ENCODE measurements around the gene PRRX2. TPM values are rescaled to one million over a fixed set of nuclear protein-coding genes. Genes with fewer than 3 reads are reported as not detected.

PRRX2 gene
- total RNA-seq, 1 experiment from 2014 or later = not detected

DNA sequence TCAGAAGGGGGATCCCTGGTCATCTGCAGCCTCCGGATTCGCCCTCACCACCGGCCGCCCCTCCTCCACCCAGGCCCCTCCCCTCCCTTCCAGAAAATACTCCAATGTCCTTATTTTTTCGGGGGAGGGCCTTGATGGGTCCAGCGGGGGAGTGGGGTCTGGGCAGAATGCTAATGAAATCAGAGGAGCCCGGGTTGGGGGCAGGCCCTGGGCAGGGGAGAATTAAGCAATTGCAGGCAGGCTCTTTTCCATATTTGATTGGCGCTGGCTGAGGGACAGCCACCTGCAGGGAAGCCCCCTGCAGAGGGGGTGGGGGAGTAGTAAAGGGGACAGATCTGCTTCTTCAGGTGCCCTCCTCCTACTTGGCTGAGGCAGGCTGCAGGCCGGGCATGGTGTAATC lies 21.3 kb downstream of the PRRX2 start:
- H3K27me3 Mint-ChIP-seq (ENCODE audit: unreplicated experiment) = no peaks in the 10 kb centered on the region
- no peak for DNase-seq
- BruUV-seq (replicated peaks) = no TSS peak
- H3K4me3 Mint-ChIP-seq (ENCODE audit: low read depth, unreplicated experiment) = no peak overlapping the region
- CTCF ChIA-PET = no interaction called here
- no peak overlapping the region for H3K27ac Mint-ChIP-seq (ENCODE audit: unreplicated experiment)
- intact Hi-C loops (cut with micrococcal nuclease; ENCODE audit: unreplicated experiment) = no loop called here
- peaks cover 9% of the 10 kb centered on the region for H3K4me1 Mint-ChIP-seq (ENCODE audit: low read depth, unreplicated experiment)
- no peaks in the 10 kb centered on the region for H3K36me3 Mint-ChIP-seq (ENCODE audit: insufficient read depth, unreplicated experiment)
- TF ChIP-seq, protein P1, sequence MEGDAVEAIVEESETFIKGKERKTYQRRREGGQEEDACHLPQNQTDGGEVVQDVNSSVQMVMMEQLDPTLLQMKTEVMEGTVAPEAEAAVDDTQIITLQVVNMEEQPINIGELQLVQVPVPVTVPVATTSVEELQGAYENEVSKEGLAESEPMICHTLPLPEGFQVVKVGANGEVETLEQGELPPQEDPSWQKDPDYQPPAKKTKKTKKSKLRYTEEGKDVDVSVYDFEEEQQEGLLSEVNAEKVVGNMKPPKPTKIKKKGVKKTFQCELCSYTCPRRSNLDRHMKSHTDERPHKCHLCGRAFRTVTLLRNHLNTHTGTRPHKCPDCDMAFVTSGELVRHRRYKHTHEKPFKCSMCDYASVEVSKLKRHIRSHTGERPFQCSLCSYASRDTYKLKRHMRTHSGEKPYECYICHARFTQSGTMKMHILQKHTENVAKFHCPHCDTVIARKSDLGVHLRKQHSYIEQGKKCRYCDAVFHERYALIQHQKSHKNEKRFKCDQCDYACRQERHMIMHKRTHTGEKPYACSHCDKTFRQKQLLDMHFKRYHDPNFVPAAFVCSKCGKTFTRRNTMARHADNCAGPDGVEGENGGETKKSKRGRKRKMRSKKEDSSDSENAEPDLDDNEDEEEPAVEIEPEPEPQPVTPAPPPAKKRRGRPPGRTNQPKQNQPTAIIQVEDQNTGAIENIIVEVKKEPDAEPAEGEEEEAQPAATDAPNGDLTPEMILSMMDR (IDR thresholded peaks at IDR 0.05; ENCODE audit: unreplicated experiment) = no peak
- no peaks in the 10 kb centered on the region for H3K9me3 Mint-ChIP-seq (ENCODE audit: low read depth, unreplicated experiment)

DNA sequence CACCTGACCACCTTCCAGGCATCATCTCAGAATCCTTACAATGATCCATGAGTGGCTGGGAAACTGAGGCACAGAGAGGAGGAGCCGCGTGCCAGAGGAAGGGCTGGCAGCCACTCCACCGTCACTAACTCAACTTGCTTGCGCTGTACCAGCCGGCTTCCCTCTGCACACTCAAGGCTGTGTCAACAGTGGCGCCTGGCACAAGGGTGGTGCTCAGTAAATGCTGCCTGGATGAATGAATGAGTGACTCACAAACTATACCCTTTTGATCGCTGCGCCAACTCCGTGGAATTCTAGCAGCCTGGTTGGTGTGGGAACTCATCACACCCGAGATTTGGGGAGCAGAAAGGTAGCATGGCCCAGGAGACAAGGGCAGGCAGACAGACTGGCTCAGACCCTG lies 21.9 kb downstream of the PRRX2 start:
- Mint-ChIP-seq H3K9me3 (ENCODE audit: low read depth, unreplicated experiment) (no peaks in the 10 kb centered on the region), H3K4me3 (ENCODE audit: low read depth, unreplicated experiment) (no peak overlapping the region), H3K27me3 (ENCODE audit: unreplicated experiment) (no peaks in the 10 kb centered on the region), H3K27ac (ENCODE audit: unreplicated experiment) (no peak overlapping the region), H3K4me1 (ENCODE audit: low read depth, unreplicated experiment) (peaks cover 9% of the 10 kb centered on the region), H3K36me3 (ENCODE audit: insufficient read depth, unreplicated experiment) (no peaks in the 10 kb centered on the region)
- CTCF ChIA-PET = no interaction called here
- BruUV-seq (replicated peaks) = no TSS peak
- DNase-seq = no peak
- intact Hi-C loops (cut with micrococcal nuclease; ENCODE audit: unreplicated experiment) = no loop called here
- TF ChIP-seq, protein P1 (IDR thresholded peaks at IDR 0.05; ENCODE audit: unreplicated experiment) = no peak

DNA sequence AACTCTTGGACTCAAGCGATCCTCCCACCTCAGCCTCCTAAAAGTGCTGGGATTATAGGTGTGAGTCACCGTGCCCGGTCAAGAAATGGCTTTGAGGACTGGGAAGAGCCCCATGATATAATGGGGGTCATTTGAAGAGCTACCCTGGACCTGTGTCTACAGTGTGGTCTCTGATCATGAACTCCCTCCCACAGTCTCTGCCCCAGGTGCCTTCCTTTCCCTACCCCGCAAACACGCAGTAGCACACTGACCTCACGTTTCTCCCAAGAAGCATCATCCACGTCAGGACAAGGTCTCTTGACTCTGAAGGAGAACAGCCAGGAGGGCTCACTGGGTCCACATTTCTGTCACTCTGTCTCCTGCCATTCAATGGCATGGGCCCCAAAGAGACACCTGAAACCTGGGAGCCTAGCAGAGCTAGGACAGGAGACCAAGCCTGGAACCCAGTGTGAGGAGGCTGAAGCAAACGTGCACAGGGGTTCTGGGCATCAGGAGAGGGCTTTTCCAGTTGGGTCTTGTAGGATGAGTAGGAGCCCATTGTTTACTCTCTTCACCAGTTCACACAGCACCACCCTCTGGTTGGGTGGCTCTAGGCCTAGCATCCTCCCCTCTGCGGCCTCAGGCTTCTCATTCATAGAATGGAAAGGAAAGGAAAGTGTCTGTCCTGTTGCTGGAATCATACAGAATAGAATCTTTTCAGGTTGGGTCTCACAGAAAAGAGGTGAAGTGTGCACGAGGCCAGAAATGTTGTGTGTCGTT lies 23.0 kb downstream of the PRRX2 start:
- CTCF ChIA-PET = no interaction called here
- H3K9me3 Mint-ChIP-seq (ENCODE audit: low read depth, unreplicated experiment) = no peaks in the 10 kb centered on the region
- TF ChIP-seq, protein P1 (IDR thresholded peaks at IDR 0.05; ENCODE audit: unreplicated experiment) = no peak
- no peak for DNase-seq
- BruUV-seq (replicated peaks) = no TSS peak
- no peak overlapping the region for H3K4me3 Mint-ChIP-seq (ENCODE audit: low read depth, unreplicated experiment)
- no peaks in the 10 kb centered on the region for H3K36me3 Mint-ChIP-seq (ENCODE audit: insufficient read depth, unreplicated experiment)
- intact Hi-C loops (cut with micrococcal nuclease; ENCODE audit: unreplicated experiment) = no loop called here
- H3K4me1 Mint-ChIP-seq (ENCODE audit: low read depth, unreplicated experiment) = peaks cover 9% of the 10 kb centered on the region
- H3K27me3 Mint-ChIP-seq (ENCODE audit: unreplicated experiment) = no peaks in the 10 kb centered on the region
- no peak overlapping the region for H3K27ac Mint-ChIP-seq (ENCODE audit: unreplicated experiment)

DNA sequence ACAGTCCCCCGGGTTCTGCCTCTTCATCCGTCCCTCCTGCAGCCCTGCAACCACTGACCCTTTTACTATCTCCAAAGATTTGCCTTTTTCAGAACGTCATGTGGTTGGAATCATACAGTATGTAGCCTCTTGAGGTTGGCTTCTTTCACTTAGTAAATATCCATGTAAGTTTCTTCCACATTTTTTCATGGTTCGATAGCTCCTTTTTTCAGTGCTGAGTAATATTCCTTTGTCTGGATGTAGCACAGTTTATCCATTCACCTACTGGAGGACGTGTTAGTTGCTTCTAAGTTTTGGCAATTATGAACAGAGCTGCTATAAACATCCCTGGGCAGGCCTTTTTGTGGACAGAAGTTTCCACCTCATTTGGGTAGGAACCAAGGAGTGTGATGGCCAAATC lies 27.1 kb downstream of the PRRX2 start:
- Mint-ChIP-seq H3K9me3 (ENCODE audit: low read depth, unreplicated experiment) (no peaks in the 10 kb centered on the region), H3K27me3 (ENCODE audit: unreplicated experiment) (peaks cover 25% of the 10 kb centered on the region), H3K4me1 (ENCODE audit: low read depth, unreplicated experiment) (no peaks in the 10 kb centered on the region), H3K27ac (ENCODE audit: unreplicated experiment) (no peak overlapping the region), H3K36me3 (ENCODE audit: insufficient read depth, unreplicated experiment) (peaks cover 6% of the 10 kb centered on the region), H3K4me3 (ENCODE audit: low read depth, unreplicated experiment) (no peak overlapping the region)
- no TSS peak for BruUV-seq (replicated peaks)
- CTCF ChIA-PET = no interaction called here
- DNase-seq = no peak
- TF ChIP-seq, protein P1 (IDR thresholded peaks at IDR 0.05; ENCODE audit: unreplicated experiment) = no peak
- intact Hi-C loops (cut with micrococcal nuclease; ENCODE audit: unreplicated experiment) = no loop called here
